ENCODE results near the gene C17orf75.

The C17orf75 gene

GRCh38 chr17:32348483-32348800 lies 6.5 kb upstream of the C17orf75 start:
- no peak for DNase-seq
- Histone ChIP-seq H3K27me3 (no peaks in the 10 kb centered on the region), H3K4me1 (no peaks in the 10 kb centered on the region; the same call in 1 of the 2 replicates), H3K9me3 (no peaks in the 10 kb centered on the region), H3K4me3 (ENCODE audit: low read depth, low read length) (no peak overlapping the region), H3K36me3 (peaks cover 10% of the 10 kb centered on the region)
- TF ChIP-seq CTCF (IDR thresholded peaks at IDR 0.05; ENCODE audit: low read depth, low read length): no peak

- no peak for DNase-seq
- TF ChIP-seq CTCF (IDR thresholded peaks at IDR 0.05; ENCODE audit: low read depth, low read length): no peak
- H3K4me3 ChIP-seq (ENCODE audit: low read depth, low read length): no peak overlapping the region
- no peaks in the 10 kb centered on the region for H3K9me3 ChIP-seq
- H3K27me3 ChIP-seq: no peaks in the 10 kb centered on the region
- no peaks in the 10 kb centered on the region for H3K36me3 ChIP-seq
- H3K4me1 ChIP-seq: no peaks in the 10 kb centered on the region
Observed at GRCh38 chr17:32345951-32346600, 4.1 kb upstream of the C17orf75 start.

GRCh38 chr17:32342603-32343325 lies 791 bp upstream of the C17orf75 start:
- Histone ChIP-seq H3K9me3 (no peaks in the 10 kb centered on the region), H3K4me1 (no peaks in the 10 kb centered on the region), H3K4me3 (ENCODE audit: low read depth, low read length) (peak overlapping the region; percentile 65), H3K36me3 (no peaks in the 10 kb centered on the region), H3K27me3 (no peaks in the 10 kb centered on the region)
- TF ChIP-seq CTCF (IDR thresholded peaks at IDR 0.05; ENCODE audit: low read depth, low read length): no peak
- DNase-seq: no peak

- DNase-seq: no peak
- Histone ChIP-seq H3K36me3 (no peaks in the 10 kb centered on the region), H3K9me3 (no peaks in the 10 kb centered on the region), H3K27me3 (no peaks in the 10 kb centered on the region), H3K4me1 (no peaks in the 10 kb centered on the region), H3K4me3 (ENCODE audit: low read depth, low read length) (peak overlapping the region; percentile 65)
- no peak for TF ChIP-seq CTCF (IDR thresholded peaks at IDR 0.05; ENCODE audit: low read depth, low read length)
Observed at GRCh38 chr17:32341141-32341856, 674 bp downstream of the C17orf75 start.

- Histone ChIP-seq H3K36me3 (no peaks in the 10 kb centered on the region), H3K9me3 (no peaks in the 10 kb centered on the region), H3K4me3 (ENCODE audit: low read depth, low read length) (no peak overlapping the region), H3K4me1 (no peaks in the 10 kb centered on the region), H3K27me3 (no peaks in the 10 kb centered on the region)
- no peak for TF ChIP-seq CTCF (IDR thresholded peaks at IDR 0.05; ENCODE audit: low read depth, low read length)
- no peak for DNase-seq
Observed at GRCh38 chr17:32335687-32336086, 6.3 kb downstream of the C17orf75 start.

- no peak for DNase-seq
- no peak for TF ChIP-seq CTCF (IDR thresholded peaks at IDR 0.05; ENCODE audit: low read depth, low read length)
- no peaks in the 10 kb centered on the region for H3K4me1 ChIP-seq
- no peaks in the 10 kb centered on the region for H3K36me3 ChIP-seq
- no peaks in the 10 kb centered on the region for H3K27me3 ChIP-seq
- no peak overlapping the region for H3K4me3 ChIP-seq (ENCODE audit: low read depth, low read length)
- H3K9me3 ChIP-seq: no peaks in the 10 kb centered on the region
Observed at GRCh38 chr17:32335046-32335445, 6.9 kb downstream of the C17orf75 start.

All from BE2C (cell line).